Effector memory CD8-positive, alpha-beta T cell (primary cell): ENCODE data around the gene RNU6-8.

Experiments used
- ATAC-seq: fragments of 150-1000 bp; cut with Tn5 transposase; replicated peaks from 2 replicates; pipeline ENCODE4 v1.10.0; 2021; ENCODE audit warnings: mild to moderate bottlenecking, moderate library complexity
- DNase-seq, 3 experiments: peaks; one replicate each; pipeline ENCODE4 v3.0.0; 2021
- H3K27ac Mint-ChIP-seq, 2 donors: one replicate each; pipeline ENCODE4 v1.8.0; 2022; ENCODE audit warnings: mild to moderate bottlenecking in 2 of 2, mixed read lengths in 2 of 2, moderate library complexity in 2 of 2
- H3K27me3 Mint-ChIP-seq, 2 donors: one replicate each; pipeline ENCODE4 v1.8.0; 2022; ENCODE audit warnings: mixed read lengths in 2 of 2
- H3K36me3 Mint-ChIP-seq: one replicate; pipeline ENCODE4 v1.8.0; 2022; ENCODE audit warnings: mild to moderate bottlenecking, moderate library complexity, mixed read lengths; ENCODE audit not compliant: insufficient read depth
- H3K4me1 Mint-ChIP-seq, 2 donors: one replicate each; pipeline ENCODE4 v1.8.0; 2022; ENCODE audit warnings: low read depth in 2 of 2, mixed read lengths in 2 of 2
- H3K4me3 Mint-ChIP-seq, 2 donors: one replicate each; pipeline ENCODE4 v1.8.0; 2022; ENCODE audit warnings: mild to moderate bottlenecking in 2 of 2, mixed read lengths in 2 of 2, moderate library complexity in 2 of 2
- H3K9me3 Mint-ChIP-seq, 2 donors: one replicate each; pipeline ENCODE4 v1.8.0; 2022; ENCODE audit warnings: mixed read lengths in 2 of 2

The RNU6-8 gene

DNA sequence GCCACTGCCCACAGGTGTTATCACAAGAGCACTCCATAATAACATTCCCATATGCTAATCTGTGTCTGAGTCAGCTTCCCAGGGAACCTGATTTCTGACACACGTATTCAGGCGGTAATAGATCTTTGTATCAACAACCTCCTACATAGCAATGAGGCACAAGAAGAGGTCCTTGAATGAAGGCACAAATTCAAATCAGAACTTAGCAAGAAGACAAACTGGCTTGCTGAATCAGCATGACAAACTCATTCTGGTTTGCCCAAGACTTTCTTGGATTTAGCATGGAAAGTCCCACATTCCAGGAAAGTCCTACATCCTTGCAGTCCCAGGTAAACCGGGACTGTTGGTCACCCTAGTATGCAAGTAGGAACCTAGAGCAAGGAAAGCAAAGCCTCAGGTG lies 35.2 kb downstream of the RNU6-8 start:
- peaks cover 0 to 8% of the 10 kb centered on the region in 2 donors for H3K27me3 Mint-ChIP-seq

GRCh38 chr14:32166924-32167323 lies 36.1 kb downstream of the RNU6-8 start:
- no peak overlapping the region for H3K27ac Mint-ChIP-seq

More for the DNA sequence above, 35.2 kb downstream of the RNU6-8 start:
- Mint-ChIP-seq H3K9me3 (no peaks in the 10 kb centered on the region), H3K4me1 (no peaks in the 10 kb centered on the region), H3K36me3 (no peaks in the 10 kb centered on the region), H3K4me3 (no peak overlapping the region), H3K27ac (no peak overlapping the region)
- DNase-seq = no peak
- no peak for ATAC-seq

DNA sequence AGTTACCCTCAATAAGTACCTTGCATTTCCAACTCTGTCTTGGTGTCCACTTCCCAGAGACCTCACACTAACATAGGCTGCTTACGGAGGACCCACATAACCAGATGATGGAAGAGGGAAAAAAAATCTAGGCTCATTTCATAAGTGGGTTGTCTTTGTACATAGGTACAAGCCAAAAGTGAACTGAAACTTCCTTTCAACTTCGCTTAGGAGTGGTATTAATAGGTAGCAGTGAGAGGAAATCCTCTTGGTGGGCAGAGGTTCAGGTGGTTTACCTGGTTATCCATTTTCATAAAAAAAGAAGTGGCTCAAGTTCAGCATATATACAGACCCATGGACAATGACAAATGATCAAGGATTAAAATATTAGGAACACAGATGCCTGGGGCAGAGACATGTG lies 37.0 kb downstream of the RNU6-8 start:
- Mint-ChIP-seq H3K27ac (no peak overlapping the region), H3K9me3 (no peaks in the 10 kb centered on the region), H3K4me3 (no peak overlapping the region), H3K27me3 (peaks cover 0 to 8% of the 10 kb centered on the region in 2 donors), H3K4me1 (no peaks in the 10 kb centered on the region), H3K36me3 (no peaks in the 10 kb centered on the region)
- ATAC-seq (no peak), DNase-seq (no peak)

More at GRCh38 chr14:32166924-32167323, 36.1 kb downstream of the RNU6-8 start:
- no peaks in the 10 kb centered on the region for H3K9me3 Mint-ChIP-seq
- H3K4me1 Mint-ChIP-seq = no peaks in the 10 kb centered on the region
- no peak overlapping the region for H3K4me3 Mint-ChIP-seq
- no peak for DNase-seq
- H3K27me3 Mint-ChIP-seq = peaks cover 0 to 8% of the 10 kb centered on the region in 2 donors
- H3K36me3 Mint-ChIP-seq = no peaks in the 10 kb centered on the region
- ATAC-seq = no peak
